ENCODE results near the gene UCK2.
A peak's percentile ranks its signal among the peaks of the same experiment; 100 is the strongest.

The UCK2 gene

GRCh38 chr1:165897326-165898303 is 70.2 kb downstream of the UCK2 start:
- TF ChIP-seq CTCF (IDR thresholded peaks at IDR 0.05): no peak
- no peak for DNase-seq (ENCODE audit: low spot score)
- Histone ChIP-seq H3K27ac (peak overlapping the region; percentile 81 to 84), H3K4me3 (no peak overlapping the region)

GRCh38 chr1:165898837-165899236 is 71.4 kb downstream of the UCK2 start:
- TF ChIP-seq CTCF (IDR thresholded peaks at IDR 0.05): no peak
- Histone ChIP-seq H3K4me3 (no peak overlapping the region), H3K27ac (peak overlapping the region; percentile 81 to 84)
- DNase-seq (ENCODE audit: low spot score): peak; percentile 84

GRCh38 chr1:165899461-165899941 is 72.1 kb downstream of the UCK2 start:
- Histone ChIP-seq H3K4me3 (no peak overlapping the region), H3K27ac (peak overlapping the region; percentile 81 to 84)
- DNase-seq (ENCODE audit: low spot score): no peak
- no peak for TF ChIP-seq CTCF (IDR thresholded peaks at IDR 0.05)

GRCh38 chr1:165900576-165901380 is 73.4 kb downstream of the UCK2 start:
- DNase-seq (ENCODE audit: low spot score): no peak
- no peak for TF ChIP-seq CTCF (IDR thresholded peaks at IDR 0.05)
- H3K4me3 ChIP-seq: no peak overlapping the region
- peak overlapping the region in 1 of 2 donors; percentile 81 for H3K27ac ChIP-seq

GRCh38 chr1:165902565-165902964 is 75.2 kb downstream of the UCK2 start:
- Histone ChIP-seq H3K27ac (no peak overlapping the region), H3K4me3 (no peak overlapping the region)
- DNase-seq (ENCODE audit: low spot score): no peak
- TF ChIP-seq CTCF (IDR thresholded peaks at IDR 0.05): no peak

- TF ChIP-seq CTCF (IDR thresholded peaks at IDR 0.05): no peak
- no peak for DNase-seq (ENCODE audit: low spot score)
- Histone ChIP-seq H3K27ac (no peak overlapping the region), H3K4me3 (no peak overlapping the region)
These were observed 76.3 kb downstream of the UCK2 start for GRCh38 chr1:165903672-165904071.

Data from coronary artery (tissue), 2 donors.